Thoracic aorta (tissue), 2 donors: ENCODE results near the gene PKN3. TPM values are rescaled to one million over a fixed set of nuclear protein-coding genes. Genes with fewer than 3 reads are reported as not detected.

Source experiments
- ATAC-seq: fragments of 150-250 bp; one replicate; pipeline ENCODE4 v1.8.0; 2017; ENCODE audit warnings: low read depth; ENCODE audit not compliant: insufficient number of reproducible peaks, low FRiP score
- DNase-seq: peaks from one replicate; pipeline ENCODE4 v3.0.0-alpha.2; 2020; ENCODE audit warnings: low spot score
- H3K27ac ChIP-seq, 2 donors: fragments of 200-600 bp; sonication (generic); 1 replicate in 1 of 2; 2 replicates in 1 of 2; pipeline ENCODE4 v1.5.1; 2016; ENCODE audit warnings: mild to moderate bottlenecking in 2 of 2, moderate library complexity in 2 of 2
- H3K27me3 ChIP-seq: fragments of 200-600 bp; sonication (generic); replicated peaks from 2 replicates; pipeline ENCODE4 v1.6.0; 2016; ENCODE audit warnings: mild to moderate bottlenecking; ENCODE audit not compliant: insufficient read depth
- H3K36me3 ChIP-seq: fragments of 200-600 bp; sonication (generic); one replicate; pipeline ENCODE4 v1.5.1; 2016
- H3K4me1 ChIP-seq, 2 donors: fragments of 200-600 bp; sonication (generic); 1 replicate in 1 of 2; 2 replicates in 1 of 2; pipeline versions ENCODE4 v1.5.1 to v1.6.0; 2016; ENCODE audit warnings: low read depth in 2 of 2, mild to moderate bottlenecking in 1 of 2; ENCODE audit not compliant: control insufficient read depth in 1 of 2
- H3K4me3 ChIP-seq: fragments of 200-600 bp; sonication (generic); 2 replicates; pipeline ENCODE4 v1.5.1; 2016; ENCODE audit warnings: mild to moderate bottlenecking
- H3K9me3 ChIP-seq: fragments of 200-600 bp; sonication (generic); 2 replicates; pipeline ENCODE4 v1.5.1; 2016
- total RNA-seq, 2 donors: library from RNA; depleted of rRNA; stranded (reverse); fragments of >200 nt; gene quantifications; one replicate each; pipeline versions ENCODE4 v1.1.0 to v1.2.3, GENCODE V29; 2016
- TF ChIP-seq, protein P1 (sequence below): fragments of 200-600 bp; sonication (generic); IDR thresholded peaks from one replicate; pipeline ENCODE4 v1.5.1; 2019; ENCODE audit warnings: antibody characterized with exemption

Gene PKN3
- total RNA-seq, 2 donors from 2014 or later: 4.4 to 4.7 TPM

DNA sequence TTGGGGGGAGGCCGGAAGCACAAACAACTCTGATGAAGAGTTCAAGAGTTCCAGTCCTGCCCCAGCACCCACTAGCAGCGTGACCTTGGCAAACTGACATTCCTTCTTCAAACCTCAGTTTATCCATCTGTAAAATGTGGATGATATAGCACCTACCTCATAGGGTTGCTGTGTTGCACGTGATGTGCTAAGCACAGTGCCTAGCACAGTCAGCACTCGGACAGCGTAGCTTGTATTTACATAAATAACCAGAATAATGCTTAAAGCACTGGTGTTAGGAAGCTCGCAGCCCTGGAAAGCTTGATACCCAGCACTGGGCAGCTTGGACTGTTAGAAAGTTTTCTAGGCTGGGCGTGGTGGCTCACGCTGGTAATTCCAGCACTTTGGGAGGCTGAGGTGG lies 5.1 kb downstream of the PKN3 start:
- Histone ChIP-seq H3K27me3 (no peaks in the 10 kb centered on the region), H3K36me3 (no peaks in the 10 kb centered on the region), H3K9me3 (no peaks in the 10 kb centered on the region), H3K27ac (no peak overlapping the region), H3K4me1 (peaks cover 0 to 8% of the 10 kb centered on the region in 2 donors), H3K4me3 (no peak overlapping the region)
- TF ChIP-seq, protein P1, sequence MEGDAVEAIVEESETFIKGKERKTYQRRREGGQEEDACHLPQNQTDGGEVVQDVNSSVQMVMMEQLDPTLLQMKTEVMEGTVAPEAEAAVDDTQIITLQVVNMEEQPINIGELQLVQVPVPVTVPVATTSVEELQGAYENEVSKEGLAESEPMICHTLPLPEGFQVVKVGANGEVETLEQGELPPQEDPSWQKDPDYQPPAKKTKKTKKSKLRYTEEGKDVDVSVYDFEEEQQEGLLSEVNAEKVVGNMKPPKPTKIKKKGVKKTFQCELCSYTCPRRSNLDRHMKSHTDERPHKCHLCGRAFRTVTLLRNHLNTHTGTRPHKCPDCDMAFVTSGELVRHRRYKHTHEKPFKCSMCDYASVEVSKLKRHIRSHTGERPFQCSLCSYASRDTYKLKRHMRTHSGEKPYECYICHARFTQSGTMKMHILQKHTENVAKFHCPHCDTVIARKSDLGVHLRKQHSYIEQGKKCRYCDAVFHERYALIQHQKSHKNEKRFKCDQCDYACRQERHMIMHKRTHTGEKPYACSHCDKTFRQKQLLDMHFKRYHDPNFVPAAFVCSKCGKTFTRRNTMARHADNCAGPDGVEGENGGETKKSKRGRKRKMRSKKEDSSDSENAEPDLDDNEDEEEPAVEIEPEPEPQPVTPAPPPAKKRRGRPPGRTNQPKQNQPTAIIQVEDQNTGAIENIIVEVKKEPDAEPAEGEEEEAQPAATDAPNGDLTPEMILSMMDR: no peak
- DNase-seq (no peak), ATAC-seq (no peak)

DNA sequence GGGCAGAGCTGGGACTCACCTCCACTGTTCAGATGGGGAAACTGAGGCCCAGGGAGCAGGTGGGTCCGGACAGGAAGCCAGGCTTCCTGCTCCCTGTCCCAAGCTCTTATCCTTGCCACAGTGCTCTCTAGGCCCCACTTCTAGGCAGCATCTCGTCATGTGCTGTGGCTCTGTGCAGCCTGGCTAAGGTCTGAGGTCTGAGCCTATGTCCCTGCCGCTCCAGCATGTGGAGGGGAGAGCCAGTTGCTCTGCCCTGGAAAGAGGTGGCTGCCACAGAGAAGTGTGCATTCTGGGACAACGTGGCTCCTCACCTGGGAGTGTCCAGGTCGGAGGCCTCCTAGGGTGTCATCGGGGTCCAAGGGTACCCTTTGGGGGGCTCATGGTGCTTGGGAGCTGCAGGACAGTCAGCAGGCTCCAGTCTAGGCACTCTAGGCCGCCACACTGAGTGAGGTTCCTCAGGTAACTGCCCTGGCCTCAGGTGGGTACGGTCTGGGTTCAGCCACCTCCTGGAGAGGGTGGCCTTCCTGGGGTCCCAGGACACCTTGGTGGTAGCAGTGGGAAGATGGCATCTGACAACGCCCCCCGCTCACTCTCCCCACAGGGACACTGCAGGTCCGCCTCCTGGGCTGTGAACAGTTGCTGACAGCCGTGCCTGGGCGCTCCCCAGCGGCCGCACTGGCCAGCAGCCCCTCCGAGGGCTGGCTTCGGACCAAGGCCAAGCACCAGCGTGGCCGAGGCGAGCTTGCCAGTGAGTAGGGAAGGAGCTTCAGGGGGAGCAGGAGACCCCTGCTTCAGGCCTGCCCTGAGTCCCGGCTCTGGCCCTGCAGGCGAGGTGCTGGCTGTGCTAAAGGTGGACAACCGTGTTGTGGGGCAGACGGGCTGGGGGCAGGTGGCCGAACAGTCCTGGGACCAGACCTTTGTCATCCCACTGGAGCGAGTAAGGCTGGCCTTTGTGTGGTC lies 10.4 kb downstream of the PKN3 start:
- H3K27ac ChIP-seq: no peak overlapping the region
- no peaks in the 10 kb centered on the region for H3K36me3 ChIP-seq
- TF ChIP-seq, protein P1: no peak
- no peaks in the 10 kb centered on the region for H3K4me1 ChIP-seq
- DNase-seq (no peak), ATAC-seq (no peak)
- no peaks in the 10 kb centered on the region for H3K27me3 ChIP-seq
- no peaks in the 10 kb centered on the region for H3K9me3 ChIP-seq
- no peak overlapping the region for H3K4me3 ChIP-seq

DNA sequence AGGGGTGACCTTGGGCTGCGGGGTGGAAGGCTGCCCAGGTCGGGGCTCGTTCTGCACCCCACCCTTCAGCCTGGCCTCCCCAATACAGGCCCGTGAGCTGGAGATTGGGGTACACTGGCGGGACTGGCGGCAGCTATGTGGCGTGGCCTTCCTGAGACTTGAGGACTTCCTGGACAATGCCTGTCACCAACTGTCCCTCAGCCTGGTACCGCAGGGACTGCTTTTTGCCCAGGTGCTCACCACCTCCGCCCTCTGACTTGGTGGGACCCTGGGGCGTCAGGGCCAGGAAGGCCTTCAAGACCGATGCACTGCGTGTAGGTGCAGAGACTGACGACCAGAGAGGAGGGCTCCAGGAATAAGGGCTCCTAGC lies 11.1 kb downstream of the PKN3 start:
- no peak overlapping the region for H3K27ac ChIP-seq
- no peak for DNase-seq

DNA sequence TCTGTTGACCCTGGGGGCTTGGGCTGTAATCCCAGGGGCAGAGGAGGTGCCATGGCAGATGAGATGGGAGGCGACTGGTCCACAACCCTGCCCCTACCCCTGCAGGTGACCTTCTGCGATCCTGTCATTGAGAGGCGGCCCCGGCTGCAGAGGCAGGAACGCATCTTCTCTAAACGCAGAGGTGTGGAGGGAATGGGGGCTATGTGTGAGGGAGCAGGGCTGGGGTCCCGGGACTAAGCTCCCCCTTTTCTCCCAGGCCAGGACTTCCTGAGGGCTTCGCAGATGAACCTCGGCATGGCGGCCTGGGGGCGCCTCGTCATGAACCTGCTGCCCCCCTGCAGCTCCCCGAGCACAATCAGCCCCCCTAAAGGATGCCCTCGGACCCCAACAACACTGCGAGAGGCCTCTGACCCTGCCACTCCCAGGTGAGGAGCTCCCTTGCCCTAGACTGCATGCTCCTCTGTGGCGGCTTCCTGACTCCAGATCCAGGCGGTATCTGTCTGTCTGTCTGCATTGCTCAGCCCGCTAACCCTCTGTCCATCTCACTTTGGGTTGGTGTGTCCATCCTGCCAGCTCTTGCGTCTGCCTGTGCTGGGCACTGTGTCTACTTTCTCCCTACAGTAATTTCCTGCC lies 11.8 kb downstream of the PKN3 start:
- no peak for ATAC-seq
- TF ChIP-seq, protein P1: no peak

More for the DNA sequence above, 11.1 kb downstream of the PKN3 start:
- H3K4me1 ChIP-seq: no peaks in the 10 kb centered on the region
- no peak overlapping the region for H3K4me3 ChIP-seq
- no peak for ATAC-seq
- no peaks in the 10 kb centered on the region for H3K9me3 ChIP-seq
- H3K27me3 ChIP-seq: no peaks in the 10 kb centered on the region
- TF ChIP-seq, protein P1: no peak
- no peaks in the 10 kb centered on the region for H3K36me3 ChIP-seq

DNA sequence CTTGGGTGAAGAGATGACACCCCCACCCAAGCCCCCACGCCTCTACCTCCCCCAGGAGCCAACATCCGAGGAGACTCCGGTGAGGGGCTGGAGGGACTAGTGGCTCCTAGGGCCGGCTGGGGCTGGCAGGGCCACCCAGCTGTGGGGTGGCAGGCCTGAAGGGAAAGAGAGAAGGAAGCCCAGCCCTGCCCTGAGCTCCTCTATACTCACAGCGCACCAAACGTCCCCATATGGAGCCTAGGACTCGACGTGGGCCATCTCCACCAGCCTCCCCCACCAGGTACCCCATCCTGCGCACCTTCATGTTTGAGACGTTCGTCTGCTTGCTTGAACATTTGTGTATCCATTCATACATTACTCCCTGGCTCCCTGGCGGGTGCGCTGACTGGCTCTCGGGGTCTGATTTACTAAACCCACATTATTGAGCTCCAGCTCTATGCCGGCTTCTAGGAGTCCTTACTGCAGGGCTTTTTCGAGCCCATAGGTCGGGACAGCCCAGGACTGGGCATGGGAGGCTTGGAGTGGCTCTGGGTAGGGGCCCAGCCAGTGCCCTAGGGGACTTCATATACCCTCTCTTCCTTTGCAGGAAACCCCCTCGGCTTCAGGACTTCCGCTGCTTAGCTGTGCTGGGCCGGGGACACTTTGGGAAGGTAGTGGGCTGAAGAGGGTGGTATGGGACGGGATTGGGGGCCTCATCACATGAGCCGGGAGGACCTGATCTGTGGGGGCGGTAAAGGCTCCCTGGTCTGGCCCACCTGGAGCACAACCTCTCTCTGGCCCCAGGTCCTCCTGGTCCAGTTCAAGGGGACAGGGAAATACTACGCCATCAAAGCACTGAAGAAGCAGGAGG lies 12.5 kb downstream of the PKN3 start:
- no peaks in the 10 kb centered on the region for H3K4me1 ChIP-seq
- H3K9me3 ChIP-seq: no peaks in the 10 kb centered on the region
- no peaks in the 10 kb centered on the region for H3K36me3 ChIP-seq
- no peak for DNase-seq
- H3K27ac ChIP-seq: no peak overlapping the region
- TF ChIP-seq, protein P1: no peak
- no peak overlapping the region for H3K4me3 ChIP-seq
- ATAC-seq: no peak
- no peaks in the 10 kb centered on the region for H3K27me3 ChIP-seq

More for the DNA sequence above, 11.8 kb downstream of the PKN3 start:
- Histone ChIP-seq H3K27me3 (no peaks in the 10 kb centered on the region), H3K4me3 (no peak overlapping the region), H3K27ac (no peak overlapping the region), H3K36me3 (no peaks in the 10 kb centered on the region), H3K9me3 (no peaks in the 10 kb centered on the region), H3K4me1 (no peaks in the 10 kb centered on the region)
- DNase-seq: no peak
